IMR-90 (cell line): Measurements from ENCODE around the gene INO80.

ENCODE experiments used
- BHLHE40 ChIP-seq: fragments of 150-350 bp; IDR thresholded peaks from 2 replicates; pipeline ENCODE4 v1.6.1; 2016; ENCODE audit warnings: mild to moderate bottlenecking, low read depth, low read length
- CTCF ChIP-seq: conservative IDR thresholded peaks from 2 replicates; pipeline ENCODE4 v1.5.1; 2012; ENCODE audit warnings: mild to moderate bottlenecking, low read depth, low read length, improper control_type of control experiment
- MXI1 ChIP-seq: IDR thresholded peaks from 2 replicates; pipeline ENCODE4 v1.6.1; 2012; ENCODE audit warnings: low read depth, mild to moderate bottlenecking, low read length, moderate library complexity, borderline replicate concordance
- RFX5 ChIP-seq: IDR thresholded peaks from 2 replicates; pipeline ENCODE4 v1.8.0; 2012; ENCODE audit warnings: low read depth, mild to moderate bottlenecking, low read length, moderate library complexity

GRCh38 chr15:40941068-40941527 lies 175.0 kb downstream of the INO80 start:
- TF ChIP-seq MXI1 (no peak), CTCF (no peak), RFX5 (no peak), BHLHE40 (no peak)
